HUES6 (cell line): ENCODE data around the gene CFAP52.

Experiments used
- H3K27ac ChIP-seq: 2 replicates; pipeline ENCODE4 v1.7.0; 2013; ENCODE audit warnings: low read depth, mild to moderate bottlenecking, low read length, inconsistent platforms
- H3K27me3 ChIP-seq: 2 replicates; pipeline ENCODE4 v1.6.1; 2013; ENCODE audit warnings: low read length; ENCODE audit not compliant: control insufficient read depth, insufficient read depth
- H3K36me3 ChIP-seq: 2 replicates; pipeline ENCODE4 v1.6.1; 2013; ENCODE audit warnings: low read length; ENCODE audit not compliant: control insufficient read depth, insufficient read depth
- H3K4me1 ChIP-seq: 2 replicates; pipeline ENCODE4 v1.6.1; 2013; ENCODE audit warnings: low read length; ENCODE audit not compliant: control insufficient read depth, insufficient read depth
- H3K4me3 ChIP-seq: 2 replicates; pipeline ENCODE4 v1.5.1; 2013; ENCODE audit warnings: low read depth, low read length
- H3K9ac ChIP-seq: one replicate; pipeline ENCODE4 v1.6.1; 2013; ENCODE audit warnings: mild to moderate bottlenecking, low read length
- H3K9me3 ChIP-seq: 2 replicates; pipeline ENCODE4 v1.6.1; 2013; ENCODE audit warnings: low read depth, low read length; ENCODE audit not compliant: control insufficient read depth, insufficient read depth

CFAP52 gene, protein sequence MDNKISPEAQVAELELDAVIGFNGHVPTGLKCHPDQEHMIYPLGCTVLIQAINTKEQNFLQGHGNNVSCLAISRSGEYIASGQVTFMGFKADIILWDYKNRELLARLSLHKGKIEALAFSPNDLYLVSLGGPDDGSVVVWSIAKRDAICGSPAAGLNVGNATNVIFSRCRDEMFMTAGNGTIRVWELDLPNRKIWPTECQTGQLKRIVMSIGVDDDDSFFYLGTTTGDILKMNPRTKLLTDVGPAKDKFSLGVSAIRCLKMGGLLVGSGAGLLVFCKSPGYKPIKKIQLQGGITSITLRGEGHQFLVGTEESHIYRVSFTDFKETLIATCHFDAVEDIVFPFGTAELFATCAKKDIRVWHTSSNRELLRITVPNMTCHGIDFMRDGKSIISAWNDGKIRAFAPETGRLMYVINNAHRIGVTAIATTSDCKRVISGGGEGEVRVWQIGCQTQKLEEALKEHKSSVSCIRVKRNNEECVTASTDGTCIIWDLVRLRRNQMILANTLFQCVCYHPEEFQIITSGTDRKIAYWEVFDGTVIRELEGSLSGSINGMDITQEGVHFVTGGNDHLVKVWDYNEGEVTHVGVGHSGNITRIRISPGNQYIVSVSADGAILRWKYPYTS

DNA sequence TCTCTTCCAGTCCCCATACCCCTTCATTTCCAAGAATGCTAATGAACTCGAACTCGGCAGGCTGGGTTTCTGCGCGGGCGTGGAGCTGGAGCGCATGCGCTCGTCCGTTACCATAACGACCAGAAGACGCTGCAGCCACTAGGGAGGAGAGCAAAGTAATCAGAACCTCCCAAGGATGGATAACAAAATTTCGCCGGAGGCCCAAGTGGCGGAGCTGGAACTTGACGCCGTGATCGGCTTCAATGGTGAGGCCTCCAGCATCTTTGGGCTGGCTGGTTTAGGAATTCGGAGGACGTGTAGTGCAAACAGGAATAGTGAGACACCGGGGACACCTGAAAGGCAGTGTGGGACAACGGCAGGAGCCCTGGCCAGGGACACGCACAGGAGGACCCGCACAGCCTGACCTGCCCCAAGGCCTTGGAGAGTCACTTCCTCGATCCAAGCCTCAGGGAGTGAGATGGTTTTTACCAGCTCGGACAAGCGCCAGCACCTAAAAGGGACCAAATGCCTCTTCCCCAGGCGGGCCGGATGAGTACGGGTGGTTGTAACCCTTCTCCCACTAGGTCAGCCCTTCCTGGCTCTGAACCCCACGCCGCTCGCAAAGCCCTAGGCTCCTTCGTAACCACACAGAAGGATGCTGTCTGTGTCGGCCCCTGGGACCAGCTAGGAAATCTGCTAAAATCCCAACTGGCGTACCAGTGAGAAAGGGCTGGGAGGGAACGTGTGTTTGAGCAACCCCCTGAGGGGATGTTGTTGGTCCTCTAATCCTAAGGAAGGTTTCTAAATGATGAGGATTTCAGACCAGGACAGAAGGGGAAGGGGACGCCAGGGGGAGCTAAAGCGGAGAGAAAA is at the start of gene CFAP52:
TSS of gene CFAP52 (plus strand) at position 122 of the 852 bp plus-strand sequence. CDS start at position 176, 54 bp downstream.
- H3K27ac ChIP-seq = no peak within 1 kb of the TSS
- H3K4me1 ChIP-seq = peaks cover 6% of the 10 kb centered on the region; the same call in 1 of the 2 replicates

DNA sequence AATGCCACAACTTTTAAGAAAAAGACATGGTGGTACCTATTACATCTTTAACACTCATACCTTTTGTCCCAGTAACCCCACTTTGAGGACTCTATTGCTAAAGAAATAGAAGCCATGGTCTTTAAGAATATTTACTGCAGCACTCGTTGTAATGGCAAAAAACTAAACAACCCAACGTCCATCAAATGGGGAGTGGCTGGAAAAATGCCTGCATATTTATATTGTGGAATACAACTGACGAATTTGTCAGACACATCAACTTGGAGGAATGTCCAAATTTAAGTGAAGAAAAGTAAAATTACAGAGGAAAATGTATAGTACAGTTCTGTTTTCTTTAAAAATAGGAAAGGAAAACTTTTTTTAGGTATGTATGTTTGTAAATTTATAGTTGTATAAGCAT is 48.7 kb upstream of the CFAP52 start:
- Histone ChIP-seq H3K9ac (no peak overlapping the region), H3K4me3 (no peak overlapping the region), H3K9me3 (no peaks in the 10 kb centered on the region), H3K4me1 (peaks cover 5% of the 10 kb centered on the region), H3K36me3 (no peaks in the 10 kb centered on the region), H3K27me3 (no peaks in the 10 kb centered on the region), H3K27ac (no peak overlapping the region)

More for the DNA sequence above, at the start of gene CFAP52:
- Histone ChIP-seq H3K27me3 (no peaks in the 10 kb centered on the region), H3K9me3 (no peaks in the 10 kb centered on the region), H3K9ac (peak within 1 kb of the TSS; percentile 66), H3K36me3 (no peaks in the 10 kb centered on the region), H3K4me3 (peak within 1 kb of the TSS; percentile 77)

DNA sequence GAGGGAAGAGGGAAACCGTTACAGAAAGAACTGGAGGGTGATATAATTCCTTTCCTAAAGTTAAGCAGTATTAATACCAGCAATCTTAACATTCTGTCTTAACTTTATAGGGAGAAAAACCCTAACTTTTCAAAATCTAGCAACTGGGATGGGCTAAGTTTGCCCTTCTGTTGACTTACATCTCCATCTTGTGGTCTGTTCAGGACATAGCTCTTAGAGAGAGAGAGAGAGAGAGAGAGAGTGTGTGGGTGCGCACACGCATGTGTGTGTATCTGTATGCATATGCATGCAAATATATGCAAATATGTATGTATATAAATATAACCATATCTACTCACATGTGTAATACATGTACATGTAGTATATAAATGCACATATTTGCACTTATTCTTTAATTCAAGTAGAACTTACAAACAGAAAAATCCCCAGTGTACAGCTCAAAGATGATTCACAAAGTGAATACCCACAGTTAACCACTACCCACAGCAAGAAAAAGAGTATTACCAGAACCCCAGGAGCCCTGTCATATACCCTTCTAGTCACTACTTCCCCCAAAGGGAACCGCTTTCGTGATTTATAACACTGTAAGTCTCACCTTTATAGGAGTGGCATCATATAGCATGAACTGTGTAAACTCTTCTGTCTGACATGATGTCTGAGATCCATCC is 47.3 kb upstream of the CFAP52 start:
- no peaks in the 10 kb centered on the region for H3K9me3 ChIP-seq
- peaks cover 5% of the 10 kb centered on the region for H3K4me1 ChIP-seq
- H3K27ac ChIP-seq = no peak overlapping the region
- no peak overlapping the region for H3K9ac ChIP-seq
- no peaks in the 10 kb centered on the region for H3K27me3 ChIP-seq
- H3K36me3 ChIP-seq = no peaks in the 10 kb centered on the region
- H3K4me3 ChIP-seq = no peak overlapping the region

DNA sequence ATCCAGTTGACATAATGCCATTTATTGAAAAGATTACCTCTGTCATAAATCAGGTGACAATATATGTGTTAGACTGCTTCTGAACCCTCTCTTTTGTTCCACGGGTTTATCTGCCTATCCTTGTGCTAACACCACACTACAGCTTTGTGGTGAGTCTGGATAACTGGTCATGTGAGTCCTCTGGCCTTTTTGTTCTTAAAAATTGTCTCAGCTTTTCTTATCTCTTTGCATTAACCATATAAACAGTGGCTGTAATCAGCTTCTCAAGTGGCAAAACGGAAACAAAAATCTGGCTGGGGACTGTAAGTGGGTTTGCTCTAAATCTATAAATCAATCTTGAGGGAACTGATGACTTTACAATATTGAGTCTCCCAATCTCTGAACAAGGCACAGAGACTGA is 45.4 kb upstream of the CFAP52 start:
- Histone ChIP-seq H3K9me3 (no peaks in the 10 kb centered on the region), H3K9ac (no peak overlapping the region), H3K4me1 (peaks cover 5% of the 10 kb centered on the region), H3K4me3 (no peak overlapping the region), H3K27ac (no peak overlapping the region), H3K27me3 (no peaks in the 10 kb centered on the region), H3K36me3 (no peaks in the 10 kb centered on the region)

DNA sequence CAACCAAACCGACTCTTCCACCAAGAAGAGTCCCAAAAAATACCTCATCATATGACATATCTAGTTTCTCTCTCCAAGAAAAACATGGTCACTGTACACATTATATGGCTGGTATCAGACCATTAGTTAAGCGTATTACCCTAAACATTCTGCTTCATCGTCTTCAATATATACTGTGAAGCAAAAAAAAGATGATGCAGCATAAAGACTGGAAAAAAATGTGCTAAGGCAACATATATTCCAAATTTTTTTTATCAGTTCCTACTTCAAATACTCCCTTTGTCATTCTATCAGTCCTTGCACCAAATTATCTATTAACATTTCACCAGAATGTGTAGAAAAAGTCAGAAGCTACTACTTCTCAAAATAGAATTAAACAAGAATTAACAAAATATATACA is 43.7 kb upstream of the CFAP52 start:
- Histone ChIP-seq H3K27ac (no peak overlapping the region), H3K4me1 (peaks cover 5% of the 10 kb centered on the region), H3K36me3 (no peaks in the 10 kb centered on the region), H3K9me3 (no peaks in the 10 kb centered on the region), H3K27me3 (no peaks in the 10 kb centered on the region), H3K4me3 (no peak overlapping the region), H3K9ac (no peak overlapping the region)

DNA sequence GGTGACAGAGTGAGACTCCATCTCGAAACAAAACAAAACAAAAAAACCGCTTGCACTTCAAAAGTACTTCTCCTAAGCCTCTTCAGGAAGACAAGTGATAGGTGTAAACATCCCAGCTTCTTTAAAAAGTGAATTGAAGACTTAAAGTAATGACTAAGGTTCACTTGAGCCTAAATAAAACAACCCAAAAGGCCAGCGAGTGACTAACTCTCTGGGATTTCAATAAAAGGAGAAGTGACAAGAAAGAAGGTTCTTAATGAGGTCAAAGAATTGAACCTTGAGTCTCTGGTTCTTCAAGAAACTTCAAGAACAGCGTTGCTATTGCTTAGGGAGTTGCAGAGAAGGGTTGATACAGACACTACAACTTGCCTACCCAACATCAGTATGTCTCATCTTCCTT is 43.0 kb upstream of the CFAP52 start:
- Histone ChIP-seq H3K27me3 (no peaks in the 10 kb centered on the region), H3K9ac (no peak overlapping the region)

DNA sequence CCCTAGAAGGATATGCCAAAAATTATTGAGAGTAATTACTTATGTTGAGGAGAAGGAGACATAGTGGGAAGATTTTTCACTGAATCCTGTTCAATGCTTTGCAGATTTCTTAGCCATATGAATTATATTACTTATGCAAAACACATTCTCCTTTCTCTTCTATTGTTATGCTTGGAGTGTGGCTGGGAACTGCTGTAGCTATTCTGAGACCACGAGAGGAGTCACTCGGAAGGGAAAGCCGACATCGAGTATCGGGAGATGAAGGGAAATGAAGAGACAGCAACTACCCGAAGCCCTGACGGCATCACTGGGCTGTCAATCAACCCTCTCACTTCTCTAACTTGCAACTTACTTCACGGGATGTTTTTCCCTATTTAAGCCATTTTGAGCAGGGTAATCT is 40.4 kb upstream of the CFAP52 start:
- H3K4me1 ChIP-seq = peaks cover 5% of the 10 kb centered on the region
- no peaks in the 10 kb centered on the region for H3K9me3 ChIP-seq
- H3K27ac ChIP-seq = no peak overlapping the region
- H3K27me3 ChIP-seq = no peaks in the 10 kb centered on the region
- no peak overlapping the region for H3K9ac ChIP-seq
- H3K4me3 ChIP-seq = no peak overlapping the region
- H3K36me3 ChIP-seq = no peaks in the 10 kb centered on the region

More for the DNA sequence above, 43.0 kb upstream of the CFAP52 start:
- Histone ChIP-seq H3K4me3 (no peak overlapping the region), H3K36me3 (no peaks in the 10 kb centered on the region), H3K9me3 (no peaks in the 10 kb centered on the region), H3K4me1 (peaks cover 5% of the 10 kb centered on the region), H3K27ac (no peak overlapping the region)

DNA sequence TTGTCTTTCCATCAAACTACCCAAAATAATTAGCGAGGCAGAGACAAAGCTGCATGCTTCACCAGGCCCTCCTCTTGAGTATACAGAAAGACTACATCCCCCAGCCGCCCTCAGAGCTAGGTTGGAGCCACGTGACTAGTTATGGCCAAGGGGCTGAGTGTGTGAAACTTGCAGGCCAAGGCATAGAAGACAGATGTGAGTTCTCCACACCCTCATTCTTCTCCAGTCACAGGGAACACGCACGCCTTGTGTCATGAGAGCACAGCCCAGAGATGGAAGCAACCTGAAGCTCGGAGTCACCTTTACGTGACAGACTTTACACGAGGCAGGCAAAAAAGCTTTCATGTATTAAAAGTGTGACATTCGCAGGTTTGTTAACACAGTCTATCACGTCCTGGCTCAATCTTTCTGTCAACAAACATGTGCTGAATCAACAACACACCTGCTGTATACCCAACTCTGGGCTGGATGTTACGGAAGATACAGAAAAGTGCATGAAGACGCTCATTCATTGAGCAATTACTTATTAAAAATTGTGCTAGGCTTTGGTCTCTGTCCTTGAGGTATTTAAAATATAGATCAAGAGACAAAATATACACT is 39.2 kb upstream of the CFAP52 start:
- H3K9me3 ChIP-seq = no peaks in the 10 kb centered on the region
- H3K9ac ChIP-seq = no peak overlapping the region
- no peaks in the 10 kb centered on the region for H3K27me3 ChIP-seq
- H3K36me3 ChIP-seq = no peaks in the 10 kb centered on the region
- no peaks in the 10 kb centered on the region for H3K4me1 ChIP-seq
- no peak overlapping the region for H3K4me3 ChIP-seq
- no peak overlapping the region for H3K27ac ChIP-seq

DNA sequence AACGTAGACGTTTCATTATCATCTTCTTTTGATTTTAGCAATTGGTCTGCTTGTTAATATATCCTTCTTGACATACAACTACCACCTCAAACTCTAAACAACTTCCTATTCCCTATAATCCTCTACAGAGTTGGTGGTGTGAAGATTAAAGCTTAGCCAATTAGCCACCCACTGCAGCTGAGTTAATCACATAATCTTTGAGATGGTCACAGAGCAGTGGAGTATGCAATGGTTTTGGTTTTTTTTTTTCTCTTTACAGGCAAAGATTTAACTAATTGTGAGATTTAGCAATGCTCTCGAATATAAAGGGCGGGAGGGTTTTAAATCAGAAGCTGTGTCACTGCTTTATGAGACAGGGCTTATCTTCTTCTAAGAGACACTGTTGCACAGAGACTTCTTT is 37.8 kb upstream of the CFAP52 start:
- Histone ChIP-seq H3K9ac (no peak overlapping the region), H3K4me3 (no peak overlapping the region), H3K4me1 (no peaks in the 10 kb centered on the region), H3K36me3 (no peaks in the 10 kb centered on the region), H3K9me3 (no peaks in the 10 kb centered on the region), H3K27me3 (no peaks in the 10 kb centered on the region), H3K27ac (no peak overlapping the region)

DNA sequence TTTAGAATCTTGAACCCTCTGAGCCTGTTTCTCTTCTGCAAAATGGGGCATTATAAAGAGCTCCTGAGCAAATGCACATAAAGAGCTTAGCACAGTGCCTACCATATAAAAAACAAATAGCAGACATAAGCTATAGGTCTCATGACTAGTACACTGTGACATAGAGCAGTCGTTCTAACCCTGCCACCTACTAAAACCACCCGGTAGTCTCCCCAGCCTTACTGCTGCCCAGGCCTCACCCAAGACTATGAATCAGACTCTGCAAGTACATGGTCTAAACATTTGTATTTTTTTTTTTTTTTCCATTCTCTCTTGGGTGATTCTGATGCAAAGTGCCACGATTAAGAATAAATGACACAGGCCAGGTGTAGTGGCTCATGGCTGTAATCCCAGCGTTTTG is 34.7 kb upstream of the CFAP52 start:
- no peaks in the 10 kb centered on the region for H3K36me3 ChIP-seq

More for the DNA sequence above, 34.7 kb upstream of the CFAP52 start:
- Histone ChIP-seq H3K4me1 (no peaks in the 10 kb centered on the region), H3K4me3 (no peak overlapping the region), H3K27me3 (no peaks in the 10 kb centered on the region), H3K9me3 (no peaks in the 10 kb centered on the region), H3K9ac (no peak overlapping the region), H3K27ac (no peak overlapping the region)
